Testis (tissue), 2 donors: ENCODE data around the gene RGS16.

Source experiments
- POLR2A ChIP-seq: fragments of 450-650 bp; IDR thresholded peaks from one replicate; pipeline ENCODE4 v1.6.1; 2017; ENCODE audit warnings: antibody characterized with exemption, mild to moderate bottlenecking, moderate library complexity
- TF ChIP-seq, protein P1 (sequence below), 3 experiments: fragments of 450-650 bp in 2 of 3; fragments of 200-600 bp in 1 of 3; sonication (generic) in 1 of 3; IDR thresholded peaks; one replicate each; pipeline ENCODE4 v1.5.1; 2016 to 2019; ENCODE audit warnings: antibody characterized with exemption in 3 of 3, mild to moderate bottlenecking in 2 of 3, moderate library complexity in 1 of 3

DNA sequence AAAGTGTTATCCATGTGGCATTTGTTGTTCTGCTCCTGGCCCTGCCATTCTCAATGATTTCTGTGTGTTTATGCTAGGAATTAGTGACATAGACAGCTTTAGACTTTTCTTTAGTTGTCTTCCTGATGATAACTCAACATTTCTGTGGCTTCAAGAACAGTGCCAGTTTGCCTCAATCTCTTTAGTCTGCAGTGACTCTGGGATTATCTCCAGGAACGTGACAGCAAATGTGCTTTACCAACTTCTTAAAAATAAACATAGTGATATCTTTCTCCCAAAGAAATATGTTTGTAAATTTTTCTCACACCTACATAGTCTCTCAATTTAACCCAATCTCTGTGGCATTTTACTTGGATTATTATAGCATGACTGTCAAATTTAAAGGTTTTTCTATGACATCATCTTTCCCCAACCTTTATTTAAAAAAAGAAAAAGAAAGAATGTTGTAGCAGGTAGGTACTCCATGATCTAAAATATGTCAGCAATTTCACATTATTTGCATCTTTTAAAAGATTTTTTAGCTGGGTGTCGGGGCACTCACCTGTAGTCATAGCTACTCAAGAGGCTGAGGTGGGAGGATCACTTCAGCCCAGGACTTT is 39.7 kb downstream of the RGS16 start:
- TF ChIP-seq POLR2A: no peak
- TF ChIP-seq, protein P1, sequence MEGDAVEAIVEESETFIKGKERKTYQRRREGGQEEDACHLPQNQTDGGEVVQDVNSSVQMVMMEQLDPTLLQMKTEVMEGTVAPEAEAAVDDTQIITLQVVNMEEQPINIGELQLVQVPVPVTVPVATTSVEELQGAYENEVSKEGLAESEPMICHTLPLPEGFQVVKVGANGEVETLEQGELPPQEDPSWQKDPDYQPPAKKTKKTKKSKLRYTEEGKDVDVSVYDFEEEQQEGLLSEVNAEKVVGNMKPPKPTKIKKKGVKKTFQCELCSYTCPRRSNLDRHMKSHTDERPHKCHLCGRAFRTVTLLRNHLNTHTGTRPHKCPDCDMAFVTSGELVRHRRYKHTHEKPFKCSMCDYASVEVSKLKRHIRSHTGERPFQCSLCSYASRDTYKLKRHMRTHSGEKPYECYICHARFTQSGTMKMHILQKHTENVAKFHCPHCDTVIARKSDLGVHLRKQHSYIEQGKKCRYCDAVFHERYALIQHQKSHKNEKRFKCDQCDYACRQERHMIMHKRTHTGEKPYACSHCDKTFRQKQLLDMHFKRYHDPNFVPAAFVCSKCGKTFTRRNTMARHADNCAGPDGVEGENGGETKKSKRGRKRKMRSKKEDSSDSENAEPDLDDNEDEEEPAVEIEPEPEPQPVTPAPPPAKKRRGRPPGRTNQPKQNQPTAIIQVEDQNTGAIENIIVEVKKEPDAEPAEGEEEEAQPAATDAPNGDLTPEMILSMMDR (IDR thresholded peaks at IDR 0.05): no peak
